PC-9 (cell line): Measurements from ENCODE around the gene RRP15. TPM values are rescaled to one million over a fixed set of nuclear protein-coding genes. Genes with fewer than 3 reads are reported as not detected.

Source experiments
- Bru-seq: library from RNA; stranded (reverse); fragments of 400-500 nt; gene quantifications from one replicate; lab custom pipeline; 2021; lab: Mats Ljungman, UMichigan
- BruChase-seq, 2 experiments: library from RNA; stranded (reverse); fragments of 400-500 nt; gene quantifications; one replicate each; lab custom pipeline; 2021; lab: Mats Ljungman, UMichigan
- BruUV-seq: library from RNA; stranded (reverse); fragments of 400-500 nt; replicated peaks from 2 replicates; lab custom pipeline; 2021; lab: Mats Ljungman, UMichigan
- CTCF ChIA-PET: fragments of 300-600 bp; sonication (Branson Sonifier 250); formaldehyde crosslinking; loops from one replicate; lab custom pipeline; 2022; ENCODE audit warnings: antibody characterized with exemption; lab: Charles Lee
- POLR2A ChIA-PET: fragments of 300-600 bp; sonication (Branson Sonifier 250); formaldehyde crosslinking; loops from one replicate; lab custom pipeline; 2022; ENCODE audit warnings: antibody characterized with exemption; ENCODE audit not compliant: unreplicated experiment; lab: Charles Lee
- DNase-seq, 2 experiments: peaks; one replicate each; pipeline versions ENCODE4 v3.0.0 to v3.0.0-alpha.2; 2015 to 2022; ENCODE audit warnings: mixed read lengths in 1 of 2
- H2AFZ ChIP-seq: fragments of 200-600 bp; sonication (generic); 2 replicates; pipeline ENCODE4 v1.8.1; 2017; ENCODE audit warnings: antibody characterized with exemption
- H3F3A ChIP-seq: fragments of 200-600 bp; sonication (generic); 2 replicates; pipeline ENCODE4 v1.8.1; 2017; ENCODE audit warnings: antibody characterized with exemption, mild to moderate bottlenecking, low read depth; ENCODE audit not compliant: insufficient read depth
- H3K27ac ChIP-seq: fragments of 200-600 bp; sonication (generic); 2 replicates; pipeline ENCODE4 v1.6.1; 2016; ENCODE audit warnings: mixed run types
- H3K27me3 ChIP-seq: fragments of 200-600 bp; sonication (generic); 2 replicates; pipeline ENCODE4 v1.6.1; 2016; ENCODE audit warnings: low read depth, mixed run types; ENCODE audit not compliant: insufficient read depth
- H3K36me3 ChIP-seq: fragments of 200-600 bp; sonication (generic); 2 replicates; pipeline ENCODE4 v1.6.1; 2016; ENCODE audit warnings: low read depth, mixed run types
- H3K4me1 ChIP-seq: fragments of 200-600 bp; sonication (generic); replicated peaks from 2 replicates; pipeline ENCODE4 v1.6.1; 2016; ENCODE audit warnings: mixed run types; ENCODE audit not compliant: insufficient read depth
- H3K4me2 ChIP-seq: fragments of 200-600 bp; sonication (generic); 2 replicates; pipeline ENCODE4 v1.6.1; 2017; ENCODE audit warnings: mixed run types
- H3K4me3 ChIP-seq: fragments of 200-600 bp; sonication (generic); 2 replicates; pipeline ENCODE4 v1.6.1; 2016; ENCODE audit warnings: mixed run types
- H3K79me2 ChIP-seq: fragments of 200-600 bp; sonication (generic); 2 replicates; pipeline ENCODE4 v1.6.1; 2017; ENCODE audit warnings: low read depth, mixed run types
- H3K9me2 ChIP-seq: fragments of 200-600 bp; sonication (generic); 2 replicates; pipeline ENCODE4 v1.8.1; 2017; ENCODE audit warnings: mild to moderate bottlenecking; ENCODE audit not compliant: insufficient read depth
- H3K9me3 ChIP-seq: fragments of 200-600 bp; sonication (generic); 2 replicates; pipeline ENCODE4 v1.8.1; 2016; ENCODE audit warnings: low read depth; ENCODE audit not compliant: insufficient read depth
- H4K20me1 ChIP-seq: fragments of 200-600 bp; sonication (generic); 2 replicates; pipeline ENCODE4 v1.8.1; 2017; ENCODE audit not compliant: insufficient read depth
- EZH2 ChIP-seq: fragments of 200-600 bp; sonication (generic); IDR thresholded peaks from 2 replicates; pipeline ENCODE4 v1.8.0; 2017; ENCODE audit warnings: antibody characterized with exemption, low read depth
- intact Hi-C: fragments of 100-400 bp; cut with micrococcal nuclease; formaldehyde crosslinking; loops from one replicate; pipeline ENCODE4 v1.10.0; 2022; ENCODE audit not compliant: unreplicated experiment
- long read RNA-seq: library from polyadenylated mRNA; stranded (forward); transcript quantifications from one replicate; pipeline ENCODE4 v2.0.0, GENCODE V29; 2022
- total RNA-seq: library from RNA; stranded (reverse); gene quantifications from 2 replicates; pipeline ENCODE4 v1.2.3, GENCODE V29; 2021
- TF ChIP-seq, protein P1 (sequence below): fragments of 200-600 bp; sonication (generic); conservative IDR thresholded peaks from 2 replicates; pipeline ENCODE4 v1.6.1; 2017; ENCODE audit warnings: mixed run types, antibody characterized with exemption, mild to moderate bottlenecking, moderate library complexity

Gene RRP15, protein sequence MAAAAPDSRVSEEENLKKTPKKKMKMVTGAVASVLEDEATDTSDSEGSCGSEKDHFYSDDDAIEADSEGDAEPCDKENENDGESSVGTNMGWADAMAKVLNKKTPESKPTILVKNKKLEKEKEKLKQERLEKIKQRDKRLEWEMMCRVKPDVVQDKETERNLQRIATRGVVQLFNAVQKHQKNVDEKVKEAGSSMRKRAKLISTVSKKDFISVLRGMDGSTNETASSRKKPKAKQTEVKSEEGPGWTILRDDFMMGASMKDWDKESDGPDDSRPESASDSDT
- total RNA-seq, result 24.9 and 26.1 TPM in 2 replicates
- Bru-seq, nascent RNA, result percentile 87 among the genes with signal in this experiment
- BruChase-seq, experiment 1, labeled RNA remaining after a 2-hour chase, result percentile 69 among the genes with signal in this experiment
- BruChase-seq, experiment 2, labeled RNA remaining after a 6-hour chase, result percentile 76 among the genes with signal in this experiment
- long read RNA-seq, full-length matches to known transcripts, result 49 of 52 reads
- long read RNA-seq, partial matches to known transcripts, result 1 of 52 reads
- long read RNA-seq, other reads (novel, unspliced or antisense), result 2 of 52 reads

DNA sequence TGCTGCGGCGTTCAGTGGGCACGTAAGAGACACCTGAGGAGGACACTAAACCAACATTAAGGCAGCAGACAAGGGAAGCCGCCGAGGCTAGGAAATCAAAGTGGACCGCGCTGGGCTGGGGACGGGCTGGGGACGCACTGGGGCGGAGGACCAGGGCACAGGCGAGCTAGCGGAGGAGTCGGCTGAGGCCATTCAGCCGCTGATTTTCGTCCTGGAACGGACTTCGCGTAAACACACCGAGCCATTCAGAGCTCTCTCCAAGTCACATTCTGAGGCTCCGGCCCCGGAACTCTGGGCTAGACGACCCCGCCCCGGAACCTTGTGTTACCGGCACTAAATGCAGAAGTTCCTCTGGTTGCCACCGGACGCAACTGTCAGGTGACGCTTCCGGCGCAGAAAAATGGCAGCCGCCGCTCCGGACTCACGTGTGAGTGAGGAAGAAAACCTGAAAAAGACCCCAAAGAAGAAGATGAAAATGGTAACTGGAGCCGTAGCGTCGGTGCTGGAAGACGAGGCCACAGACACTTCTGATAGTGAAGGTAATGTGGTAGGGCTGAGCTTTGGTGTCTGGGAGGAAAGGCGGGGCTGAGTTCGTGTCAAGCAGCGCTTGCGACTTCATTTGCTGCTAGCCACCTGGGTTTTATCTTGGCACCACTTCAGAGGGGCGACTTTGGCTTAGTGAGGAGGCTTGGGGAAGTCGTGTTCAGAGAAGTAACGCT lies at the start of gene RRP15:
TSS of gene RRP15 (plus strand) at position 377 of the 719 bp plus-strand sequence. CDS start at position 401, 24 bp downstream.
- Histone ChIP-seq H3K79me2 (peaks cover 48% of the 10 kb centered on the region), H3K9me3 (peaks cover 6% of the 10 kb centered on the region; the same call in 1 of the 2 replicates), H3K27ac (0 out of 2 replicates have a peak within 1 kb of the TSS, but pooled peaks have one; percentile 2), H3F3A (no peaks in the 10 kb centered on the region), H3K4me3 (peak within 1 kb of the TSS; percentile 69), H3K4me1 (peaks cover 15% of the 10 kb centered on the region), H4K20me1 (0 out of 2 replicates have a peak, but pooled peaks cover 6% of the 10 kb centered on the region), H3K9me2 (no peaks in the 10 kb centered on the region), H3K36me3 (no peaks in the 10 kb centered on the region), H3K27me3 (no peaks in the 10 kb centered on the region), H2AFZ (peak within 1 kb of the TSS; percentile 97), H3K4me2 (peak within 1 kb of the TSS; percentile 88)
- intact Hi-C loops, result no loop called here
- no TSS peak for BruUV-seq
- TF ChIP-seq, protein P1, sequence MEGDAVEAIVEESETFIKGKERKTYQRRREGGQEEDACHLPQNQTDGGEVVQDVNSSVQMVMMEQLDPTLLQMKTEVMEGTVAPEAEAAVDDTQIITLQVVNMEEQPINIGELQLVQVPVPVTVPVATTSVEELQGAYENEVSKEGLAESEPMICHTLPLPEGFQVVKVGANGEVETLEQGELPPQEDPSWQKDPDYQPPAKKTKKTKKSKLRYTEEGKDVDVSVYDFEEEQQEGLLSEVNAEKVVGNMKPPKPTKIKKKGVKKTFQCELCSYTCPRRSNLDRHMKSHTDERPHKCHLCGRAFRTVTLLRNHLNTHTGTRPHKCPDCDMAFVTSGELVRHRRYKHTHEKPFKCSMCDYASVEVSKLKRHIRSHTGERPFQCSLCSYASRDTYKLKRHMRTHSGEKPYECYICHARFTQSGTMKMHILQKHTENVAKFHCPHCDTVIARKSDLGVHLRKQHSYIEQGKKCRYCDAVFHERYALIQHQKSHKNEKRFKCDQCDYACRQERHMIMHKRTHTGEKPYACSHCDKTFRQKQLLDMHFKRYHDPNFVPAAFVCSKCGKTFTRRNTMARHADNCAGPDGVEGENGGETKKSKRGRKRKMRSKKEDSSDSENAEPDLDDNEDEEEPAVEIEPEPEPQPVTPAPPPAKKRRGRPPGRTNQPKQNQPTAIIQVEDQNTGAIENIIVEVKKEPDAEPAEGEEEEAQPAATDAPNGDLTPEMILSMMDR, result no peak
- no peak for TF ChIP-seq EZH2
- ChIA-PET POLR2A (interaction anchor here (0.6 to 0.7 kb wide), 2 partner anchors 15 to 654 kb away, joined by 3 to 9 read pairs; partner anchors contain the start of genes GPATCH2 and SPATA17), CTCF (interaction anchor here (0.6 kb wide), 1 partner anchor 14 kb away, joined by 3 read pairs; no protein-coding TSS in a partner anchor)
- DNase-seq, result peak; percentile 86 to 89

DNA sequence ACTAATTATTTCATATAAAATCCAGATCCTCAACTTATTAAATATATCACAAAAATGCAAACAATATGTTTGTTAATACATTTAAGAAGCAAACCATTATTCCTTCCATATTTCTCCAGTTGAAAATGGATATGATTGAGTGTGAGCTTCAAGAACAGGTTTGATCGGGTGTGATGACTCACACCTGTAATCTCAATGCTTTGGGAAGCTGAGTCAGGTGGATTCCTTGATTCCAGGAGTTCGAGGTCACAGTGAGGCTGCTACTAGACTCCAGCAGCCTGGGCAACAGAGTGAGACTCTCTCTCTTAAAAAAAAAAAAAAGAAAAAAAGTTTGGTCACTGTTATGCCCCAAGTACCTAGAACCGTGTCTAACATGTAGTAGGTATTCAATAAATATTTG lies 42.9 kb upstream of the RRP15 start:
- no peaks in the 10 kb centered on the region for H3K9me2 ChIP-seq
- no TSS peak for BruUV-seq
- no peaks in the 10 kb centered on the region for H3K4me1 ChIP-seq
- no peak overlapping the region for H3K27ac ChIP-seq
- no peak overlapping the region for H3K4me3 ChIP-seq
- H3F3A ChIP-seq, result no peaks in the 10 kb centered on the region
- no peaks in the 10 kb centered on the region for H3K9me3 ChIP-seq
- H3K79me2 ChIP-seq, result no peaks in the 10 kb centered on the region
- ChIA-PET POLR2A (no interaction called here), CTCF (no interaction called here)
- no peaks in the 10 kb centered on the region for H3K27me3 ChIP-seq
- H3K36me3 ChIP-seq, result no peaks in the 10 kb centered on the region
- DNase-seq, result no peak
- H3K4me2 ChIP-seq, result no peak overlapping the region
- no peak overlapping the region for H2AFZ ChIP-seq
- no peaks in the 10 kb centered on the region for H4K20me1 ChIP-seq
- intact Hi-C loops, result no loop called here
- TF ChIP-seq EZH2, result no peak
- TF ChIP-seq, protein P1, result no peak

DNA sequence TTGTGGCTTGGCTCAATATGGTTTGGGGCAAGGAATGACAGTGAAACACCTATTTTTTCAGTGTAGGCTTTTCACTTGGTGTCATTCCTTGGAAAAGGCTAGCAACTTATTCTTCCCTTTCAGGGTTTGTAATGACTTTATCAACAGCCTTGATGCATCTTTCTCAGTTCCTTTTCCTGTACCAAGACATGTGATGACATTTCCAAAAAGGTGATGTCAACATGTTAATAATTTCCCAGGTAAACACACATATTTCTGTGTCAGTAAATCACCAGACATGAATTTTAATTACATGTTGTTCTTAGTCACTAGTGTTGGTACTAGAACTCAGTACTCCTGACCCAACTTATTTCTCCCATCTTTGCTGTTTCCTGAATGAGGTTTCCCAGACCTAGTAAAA lies 37.8 kb upstream of the RRP15 start:
- H3K9me2 ChIP-seq, result no peaks in the 10 kb centered on the region
- no peaks in the 10 kb centered on the region for H3K79me2 ChIP-seq
- CTCF ChIA-PET, result interaction anchor here (0.6 kb wide), 1 partner anchor 30 kb away, joined by 3 read pairs; no protein-coding TSS in a partner anchor
- no peak for TF ChIP-seq EZH2
- TF ChIP-seq, protein P1, result no peak
- no peaks in the 10 kb centered on the region for H3K9me3 ChIP-seq
- intact Hi-C loops, result no loop called here
- BruUV-seq, result no TSS peak
- H3K27ac ChIP-seq, result no peak overlapping the region
- POLR2A ChIA-PET, result no interaction called here
- H3K4me1 ChIP-seq, result no peaks in the 10 kb centered on the region
- no peaks in the 10 kb centered on the region for H4K20me1 ChIP-seq
- no peak for DNase-seq
- H3F3A ChIP-seq, result no peaks in the 10 kb centered on the region
- H3K4me2 ChIP-seq, result no peak overlapping the region
- H3K27me3 ChIP-seq, result no peaks in the 10 kb centered on the region
- H2AFZ ChIP-seq, result no peak overlapping the region
- no peaks in the 10 kb centered on the region for H3K36me3 ChIP-seq
- H3K4me3 ChIP-seq, result no peak overlapping the region
